SK-N-SH (cell line): ENCODE measurements around the gene TARS3. TPM values are rescaled to one million over a fixed set of nuclear protein-coding genes. Genes with fewer than 3 reads are reported as not detected.

Experiments
- CTCF ChIA-PET: fragments of 300-600, 350-600 bp; formaldehyde crosslinking; extraction: SDS; loops from one replicate; lab custom pipeline; 2021; lab: Yijun Ruan, JAX
- POLR2A ChIA-PET: fragments of 350-600 bp; sonication (Branson Sonifier 250); formaldehyde crosslinking; extraction: SDS; loops from one replicate; lab custom pipeline; 2020; ENCODE audit warnings: antibody characterized with exemption, inconsistent platforms; lab: Yijun Ruan, JAX
- DNase-seq: peaks from one replicate; pipeline ENCODE4 v3.0.0; 2012
- H2AFZ ChIP-seq: fragments of 200-600 bp; sonication (generic); 2 replicates; pipeline ENCODE4 v1.8.1; 2016; ENCODE audit warnings: antibody characterized with exemption, mild to moderate bottlenecking, low read depth
- H3F3A ChIP-seq: fragments of 200-600 bp; sonication (generic); replicated peaks from 2 replicates; pipeline ENCODE3; 2016; ENCODE audit warnings: antibody characterized with exemption, mild to moderate bottlenecking; ENCODE audit not compliant: insufficient read depth
- H3K27ac ChIP-seq, 2 experiments: fragments of 200-500 bp in 1 of 2; fragments of 200-600 bp in 1 of 2; sonication (Bioruptor generic) in 1 of 2; sonication (generic), shearing (Covaris generic) in 1 of 2; 2 replicates each; pipeline versions ENCODE4 v1.5.1 to v1.6.1; 2014 to 2016; ENCODE audit warnings: low read depth in 2 of 2, inconsistent platforms in 1 of 2, low read length in 1 of 2, mild to moderate bottlenecking in 1 of 2, mixed read lengths in 1 of 2
- H3K27me3 ChIP-seq: fragments of 200-600 bp; sonication (generic), shearing (Covaris generic); 2 replicates; pipeline ENCODE4 v1.6.1; 2016; ENCODE audit warnings: mixed run types; ENCODE audit not compliant: insufficient read depth
- H3K36me3 ChIP-seq, 2 experiments: fragments of 200-500 bp in 1 of 2; fragments of 200-600 bp in 1 of 2; sonication (Bioruptor generic) in 1 of 2; sonication (generic) in 1 of 2; replicated peaks in 1 of 2; 2 replicates each; pipeline versions ENCODE3 to v1.5.1; 2014 to 2016; ENCODE audit warnings: low read length in 1 of 2, mild to moderate bottlenecking in 1 of 2; ENCODE audit not compliant: insufficient read depth in 2 of 2, control insufficient read depth in 1 of 2
- H3K4me1 ChIP-seq, 2 experiments: fragments of 200-500 bp in 1 of 2; fragments of 200-600 bp in 1 of 2; sonication (Bioruptor generic) in 1 of 2; sonication (generic), shearing (Covaris generic) in 1 of 2; 2 replicates each; pipeline versions ENCODE4 v1.5.1 to v1.6.1; 2014 to 2016; ENCODE audit warnings: low read depth in 1 of 2, low read length in 1 of 2, mixed run types in 1 of 2; ENCODE audit not compliant: insufficient read depth in 2 of 2, control insufficient read depth in 1 of 2
- H3K4me2 ChIP-seq: fragments of 200-600 bp; sonication (generic), shearing (Covaris generic); 2 replicates; pipeline ENCODE4 v1.6.1; 2017; ENCODE audit warnings: mixed run types
- H3K4me3 ChIP-seq, 2 experiments: fragments of 200-500 bp in 1 of 2; fragments of 200-600 bp in 1 of 2; sonication (Bioruptor generic) in 1 of 2; sonication (generic), shearing (Covaris generic) in 1 of 2; 2 replicates each; pipeline versions ENCODE4 v1.5.1 to v1.8.1; 2014 to 2016; ENCODE audit warnings: low read depth in 2 of 2, inconsistent platforms in 1 of 2, low read length in 1 of 2, mild to moderate bottlenecking in 1 of 2, mixed read lengths in 1 of 2, moderate library complexity in 1 of 2
- H3K79me2 ChIP-seq: fragments of 200-600 bp; sonication (generic); 2 replicates; pipeline ENCODE4 v1.8.1; 2017; ENCODE audit warnings: mild to moderate bottlenecking; ENCODE audit not compliant: insufficient read depth
- H3K9ac ChIP-seq: fragments of 200-600 bp; sonication (generic); 2 replicates; pipeline ENCODE4 v1.6.1; 2017; ENCODE audit warnings: mixed run types
- H3K9me2 ChIP-seq: fragments of 200-600 bp; sonication (generic); 2 replicates; pipeline ENCODE4 v1.6.1; 2017; ENCODE audit warnings: mixed run types
- H3K9me3 ChIP-seq: fragments of 200-600 bp; sonication (generic); 2 replicates; pipeline ENCODE4 v1.6.1; 2017; ENCODE audit warnings: mixed run types, mild to moderate bottlenecking, moderate library complexity
- H4K20me1 ChIP-seq: fragments of 200-600 bp; sonication (generic); 2 replicates; pipeline ENCODE4 v1.6.1; 2017; ENCODE audit warnings: mild to moderate bottlenecking, mixed run types; ENCODE audit not compliant: insufficient read depth
- ELF1 ChIP-seq: IDR thresholded peaks from 2 replicates; pipeline ENCODE4 v1.4.0; 2012
- EP300 ChIP-seq, 2 experiments: IDR thresholded peaks; 2 replicates each; pipeline versions ENCODE4 v1.4.0 to v1.6.1; 2012; ENCODE audit warnings: borderline replicate concordance in 1 of 2, low read depth in 1 of 2, low read length in 1 of 2
- FOXJ3 ChIP-seq: sonication (generic); formaldehyde crosslinking; IDR thresholded peaks from 2 replicates; pipeline ENCODE4 v1.5.1; 2020; ENCODE audit warnings: mild to moderate bottlenecking, missing genetic modification reagents
- GABPA ChIP-seq: IDR thresholded peaks from 2 replicates; pipeline ENCODE4 v1.4.0; 2012; ENCODE audit warnings: low read depth, mild to moderate bottlenecking
- GATA2 ChIP-seq: sonication (generic); formaldehyde crosslinking; IDR thresholded peaks from 2 replicates; pipeline ENCODE4 v1.5.0; 2020; ENCODE audit warnings: mild to moderate bottlenecking, missing genetic modification reagents
- JUND ChIP-seq: IDR thresholded peaks from 2 replicates; pipeline ENCODE4 v1.4.0; 2012
- MXI1 ChIP-seq: IDR thresholded peaks from 2 replicates; pipeline ENCODE4 v1.6.1; 2012; ENCODE audit warnings: mild to moderate bottlenecking, low read depth, low read length, improper control_type of control experiment
- NFIC ChIP-seq: IDR thresholded peaks from 2 replicates; pipeline ENCODE4 v1.4.0; 2012; ENCODE audit warnings: borderline replicate concordance
- NRF1 ChIP-seq: IDR thresholded peaks from 2 replicates; pipeline ENCODE4 v1.6.1; 2012; ENCODE audit warnings: low read depth, mild to moderate bottlenecking, low read length
- POLR2AphosphoS5 ChIP-seq: IDR thresholded peaks from 2 replicates; pipeline ENCODE4 v1.6.1; 2012; ENCODE audit warnings: low read depth, low read length
- RAD21 ChIP-seq: IDR thresholded peaks from 2 replicates; pipeline ENCODE4 v1.6.1; 2012; ENCODE audit warnings: mild to moderate bottlenecking, low read length
- RFX5 ChIP-seq: IDR thresholded peaks from 2 replicates; pipeline ENCODE4 v1.6.1; 2012; ENCODE audit warnings: mild to moderate bottlenecking, improper control_type of control experiment, low read length
- SIN3A ChIP-seq: IDR thresholded peaks from 2 replicates; pipeline ENCODE4 v1.6.1; 2012; ENCODE audit warnings: low read depth, mild to moderate bottlenecking, low read length, moderate library complexity, borderline replicate concordance
- TEAD4 ChIP-seq: IDR thresholded peaks from 2 replicates; pipeline ENCODE4 v1.4.0; 2012; ENCODE audit warnings: mild to moderate bottlenecking, borderline replicate concordance; ENCODE audit not compliant: insufficient read depth
- YY1 ChIP-seq: IDR thresholded peaks from 2 replicates; pipeline ENCODE4 v1.4.0; 2012; ENCODE audit warnings: low read depth, mild to moderate bottlenecking
- WGBS: methylation state at CpG from one replicate; pipeline ENCODE4 v1.1.6; 2017; ENCODE audit warnings: low lambda C conversion rate; 5-methylcytosine and 5-hydroxymethylcytosine counted together
- polyA plus RNA-seq, 3 experiments: library from polyadenylated mRNA; depleted of rRNA; stranded (reverse); fragments of >200 nt; gene quantifications; 2 replicates each; pipeline ENCODE4 v1.2.3, GENCODE V29; 2012
- TF ChIP-seq, protein P1 (sequence below): IDR thresholded peaks from 2 replicates; pipeline ENCODE4 v1.6.1; 2012; ENCODE audit warnings: mild to moderate bottlenecking, low read depth, low read length, moderate library complexity
- TF ChIP-seq, protein P2 (sequence below): IDR thresholded peaks from 2 replicates; pipeline ENCODE4 v1.4.0; 2012; ENCODE audit warnings: low read depth
- TF ChIP-seq, protein P3 (sequence below): IDR thresholded peaks from 2 replicates; pipeline ENCODE4; 2012

The TARS3 gene
- polyA plus RNA-seq, 1 of the 3 experiments (the other 2 are of a cell fraction), result 3.5 TPM

DNA sequence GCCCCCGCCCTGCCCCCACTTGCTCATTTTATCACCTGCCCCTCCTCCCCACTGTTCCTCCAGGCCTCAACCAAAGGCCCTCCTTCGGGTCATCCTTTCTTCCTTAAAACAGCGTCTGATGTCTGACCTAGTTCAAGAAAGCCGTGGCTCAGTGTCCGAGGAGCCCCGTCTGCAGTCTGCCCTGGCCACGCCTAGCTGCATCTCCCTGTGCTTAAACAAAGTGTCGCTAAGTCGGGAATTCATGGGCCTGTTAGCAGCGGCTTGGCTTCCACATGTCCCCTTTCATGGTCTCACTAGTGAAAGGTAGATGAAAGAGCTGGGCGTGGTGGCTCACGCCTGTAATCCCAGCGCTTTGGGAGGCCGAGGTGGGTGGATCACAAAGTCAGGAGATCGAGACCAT is 113.3 kb downstream of the TARS3 start:
- H3K9me2 ChIP-seq, result no peaks in the 10 kb centered on the region
- H3K27ac ChIP-seq, result no peak overlapping the region
- no peaks in the 10 kb centered on the region for H3F3A ChIP-seq
- H2AFZ ChIP-seq, result no peak overlapping the region
- TF ChIP-seq JUND (no peak), GABPA (no peak), FOXJ3 (CRISPR knock-in tag) (no peak), NRF1 (no peak), YY1 (no peak), MXI1 (no peak), GATA2 (CRISPR knock-in tag) (no peak), RFX5 (no peak), POLR2AphosphoS5 (no peak), TEAD4 (no peak), RAD21 (no peak), SIN3A (no peak)
- TF ChIP-seq, protein P1, sequence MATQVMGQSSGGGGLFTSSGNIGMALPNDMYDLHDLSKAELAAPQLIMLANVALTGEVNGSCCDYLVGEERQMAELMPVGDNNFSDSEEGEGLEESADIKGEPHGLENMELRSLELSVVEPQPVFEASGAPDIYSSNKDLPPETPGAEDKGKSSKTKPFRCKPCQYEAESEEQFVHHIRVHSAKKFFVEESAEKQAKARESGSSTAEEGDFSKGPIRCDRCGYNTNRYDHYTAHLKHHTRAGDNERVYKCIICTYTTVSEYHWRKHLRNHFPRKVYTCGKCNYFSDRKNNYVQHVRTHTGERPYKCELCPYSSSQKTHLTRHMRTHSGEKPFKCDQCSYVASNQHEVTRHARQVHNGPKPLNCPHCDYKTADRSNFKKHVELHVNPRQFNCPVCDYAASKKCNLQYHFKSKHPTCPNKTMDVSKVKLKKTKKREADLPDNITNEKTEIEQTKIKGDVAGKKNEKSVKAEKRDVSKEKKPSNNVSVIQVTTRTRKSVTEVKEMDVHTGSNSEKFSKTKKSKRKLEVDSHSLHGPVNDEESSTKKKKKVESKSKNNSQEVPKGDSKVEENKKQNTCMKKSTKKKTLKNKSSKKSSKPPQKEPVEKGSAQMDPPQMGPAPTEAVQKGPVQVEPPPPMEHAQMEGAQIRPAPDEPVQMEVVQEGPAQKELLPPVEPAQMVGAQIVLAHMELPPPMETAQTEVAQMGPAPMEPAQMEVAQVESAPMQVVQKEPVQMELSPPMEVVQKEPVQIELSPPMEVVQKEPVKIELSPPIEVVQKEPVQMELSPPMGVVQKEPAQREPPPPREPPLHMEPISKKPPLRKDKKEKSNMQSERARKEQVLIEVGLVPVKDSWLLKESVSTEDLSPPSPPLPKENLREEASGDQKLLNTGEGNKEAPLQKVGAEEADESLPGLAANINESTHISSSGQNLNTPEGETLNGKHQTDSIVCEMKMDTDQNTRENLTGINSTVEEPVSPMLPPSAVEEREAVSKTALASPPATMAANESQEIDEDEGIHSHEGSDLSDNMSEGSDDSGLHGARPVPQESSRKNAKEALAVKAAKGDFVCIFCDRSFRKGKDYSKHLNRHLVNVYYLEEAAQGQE, result no peak
- TF ChIP-seq, protein P2, sequence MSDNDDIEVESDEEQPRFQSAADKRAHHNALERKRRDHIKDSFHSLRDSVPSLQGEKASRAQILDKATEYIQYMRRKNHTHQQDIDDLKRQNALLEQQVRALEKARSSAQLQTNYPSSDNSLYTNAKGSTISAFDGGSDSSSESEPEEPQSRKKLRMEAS, result no peak
- no peaks in the 10 kb centered on the region for H3K9me3 ChIP-seq
- no peak overlapping the region for H3K9ac ChIP-seq
- ChIA-PET POLR2A (no interaction called here), CTCF (interaction anchor here (6.1 kb wide), 1 partner anchor 31 kb away, joined by 30 read pairs; no protein-coding TSS in a partner anchor)
- no peaks in the 10 kb centered on the region for H4K20me1 ChIP-seq
- no peaks in the 10 kb centered on the region for H3K36me3 ChIP-seq
- H3K4me2 ChIP-seq, result no peak overlapping the region
- H3K4me3 ChIP-seq, result no peak overlapping the region
- no peaks in the 10 kb centered on the region for H3K27me3 ChIP-seq
- peaks cover 0 to 57% of the 10 kb centered on the region in 2 experiments; a peak in 2 of 4 replicates for H3K4me1 ChIP-seq
- DNase-seq, result no peak
- no peaks in the 10 kb centered on the region for H3K79me2 ChIP-seq
- 71% methylated on average over 15 of the region's 15 CpGs for WGBS

DNA sequence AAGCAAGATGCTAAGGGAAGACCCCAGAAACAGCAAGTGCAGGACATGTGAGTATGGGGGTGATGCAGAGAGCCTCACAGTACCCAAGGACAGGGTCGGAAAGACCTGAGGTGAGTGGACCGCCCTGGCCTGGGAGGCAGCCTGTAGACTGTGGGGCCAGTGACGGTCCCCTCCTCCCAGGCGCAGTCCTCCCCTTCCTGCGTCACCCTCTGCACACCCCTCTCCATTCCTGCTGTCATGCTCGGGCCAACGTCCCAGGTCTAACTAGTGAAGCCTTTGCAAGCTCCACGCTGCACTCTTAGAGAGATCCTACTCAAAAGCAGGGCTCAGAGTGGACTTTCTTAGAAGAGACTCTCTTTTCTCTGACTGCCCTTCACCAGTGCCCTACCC is 113.7 kb downstream of the TARS3 start:
- H3K9ac ChIP-seq, result no peak overlapping the region
- TF ChIP-seq NFIC (no peak), EP300 (IDR thresholded peaks at IDR 0.05; ENCODE audit: borderline replicate concordance in 1 of 2, low read depth in 1 of 2, low read length in 1 of 2) (no peak), TEAD4 (no peak), ELF1 (no peak)
- TF ChIP-seq, protein P3, sequence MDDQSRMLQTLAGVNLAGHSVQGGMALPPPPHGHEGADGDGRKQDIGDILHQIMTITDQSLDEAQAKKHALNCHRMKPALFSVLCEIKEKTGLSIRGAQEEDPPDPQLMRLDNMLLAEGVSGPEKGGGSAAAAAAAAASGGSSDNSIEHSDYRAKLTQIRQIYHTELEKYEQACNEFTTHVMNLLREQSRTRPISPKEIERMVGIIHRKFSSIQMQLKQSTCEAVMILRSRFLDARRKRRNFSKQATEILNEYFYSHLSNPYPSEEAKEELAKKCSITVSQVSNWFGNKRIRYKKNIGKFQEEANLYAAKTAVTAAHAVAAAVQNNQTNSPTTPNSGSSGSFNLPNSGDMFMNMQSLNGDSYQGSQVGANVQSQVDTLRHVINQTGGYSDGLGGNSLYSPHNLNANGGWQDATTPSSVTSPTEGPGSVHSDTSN, result no peak
- TF ChIP-seq, all 33 proteins: peak for 0
- Histone ChIP-seq H3K4me3 (no peak overlapping the region), H3K36me3 (no peaks in the 10 kb centered on the region), H3K4me1 (peaks cover 0 to 53% of the 10 kb centered on the region in 2 experiments; a peak in 2 of 4 replicates), H3F3A (no peaks in the 10 kb centered on the region), H4K20me1 (no peaks in the 10 kb centered on the region), H3K27ac (no peak overlapping the region; a peak in 1 of 4 replicates), H3K9me3 (no peaks in the 10 kb centered on the region), H3K79me2 (no peaks in the 10 kb centered on the region), H3K4me2 (no peak overlapping the region), H3K9me2 (no peaks in the 10 kb centered on the region), H3K27me3 (no peaks in the 10 kb centered on the region), H2AFZ (no peak overlapping the region)
- no peak for DNase-seq
- CTCF ChIA-PET, result interaction anchor here (6.1 kb wide), 1 partner anchor 31 kb away, joined by 30 read pairs; no protein-coding TSS in a partner anchor
- POLR2A ChIA-PET, result no interaction called here
- 79% methylated on average over 5 of the region's 8 CpGs for WGBS
